DMS 273 (cell line): Measurements from ENCODE around the gene DHRS13.
A peak's percentile ranks its signal among the peaks of the same experiment; 100 is the strongest.
"Not testable (repeated sequence)": the region's sequence is repeated elsewhere in the genome, so short reads cannot be mapped to it uniquely, and the experiment has no call there.

Source experiments
- DNase-seq: peaks from one replicate; lab custom pipeline; 2025; ENCODE audit not compliant: unreplicated experiment; lab: John Stamatoyannopoulos, UW

Gene DHRS13

GRCh38 chr17:28906706-28907438 lies 4.0 kb upstream of the DHRS13 start:
- no peak for DNase-seq

- DNase-seq: no peak
Observed at GRCh38 chr17:28906276-28906675, 3.4 kb upstream of the DHRS13 start.

GRCh38 chr17:28904800-28905199 lies 1.9 kb upstream of the DHRS13 start:
- no peak for DNase-seq

GRCh38 chr17:28903546-28903841 lies 615 bp upstream of the DHRS13 start:
- not testable (repeated sequence) for DNase-seq

GRCh38 chr17:28901866-28902818 lies 737 bp downstream of the DHRS13 start:
- DNase-seq: peak; percentile 84

GRCh38 chr17:28900986-28901726 lies 1.7 kb downstream of the DHRS13 start:
- no peak for DNase-seq

GRCh38 chr17:28899212-28899815 lies 3.6 kb downstream of the DHRS13 start:
- DNase-seq: no peak

GRCh38 chr17:28898527-28898955 lies 4.3 kb downstream of the DHRS13 start:
- DNase-seq: no peak

GRCh38 chr17:28897769-28898526 lies 4.9 kb downstream of the DHRS13 start:
- no peak for DNase-seq

GRCh38 chr17:28896884-28897768 lies 5.8 kb downstream of the DHRS13 start, which contains the start of gene FLOT2:
Gene FLOT2 (minus strand): TSS chr17:28897733. CDS start chr17:28897574, 159 bp downstream.
- DNase-seq: peak; percentile 80

- DNase-seq: peak; percentile 52
Observed at GRCh38 chr17:28896491-28896883, 6.4 kb downstream of the DHRS13 start.

- DNase-seq: no peak
Observed at GRCh38 chr17:28895794-28896447, 7.0 kb downstream of the DHRS13 start.

- not testable (repeated sequence) for DNase-seq
Observed at GRCh38 chr17:28893248-28894183, 9.4 kb downstream of the DHRS13 start.

- DNase-seq: no peak
Observed at GRCh38 chr17:28892024-28892423, 10.9 kb downstream of the DHRS13 start.

- no peak for DNase-seq
Observed at GRCh38 chr17:28891201-28891600, 11.7 kb downstream of the DHRS13 start.

- no peak for DNase-seq
Observed at GRCh38 chr17:28889996-28890395, 12.9 kb downstream of the DHRS13 start.

GRCh38 chr17:28888832-28889231 lies 14.0 kb downstream of the DHRS13 start:
- no peak for DNase-seq
